GM18520 (cell line): Measurements from ENCODE around the gene ZNF827.

Experiments used
- ATAC-seq: cut with Tn5 transposase; IDR thresholded peaks from one replicate; pipeline ENCODE4 v1.9.1; 2021; ENCODE audit not compliant: unreplicated experiment

ZNF827 gene, protein sequence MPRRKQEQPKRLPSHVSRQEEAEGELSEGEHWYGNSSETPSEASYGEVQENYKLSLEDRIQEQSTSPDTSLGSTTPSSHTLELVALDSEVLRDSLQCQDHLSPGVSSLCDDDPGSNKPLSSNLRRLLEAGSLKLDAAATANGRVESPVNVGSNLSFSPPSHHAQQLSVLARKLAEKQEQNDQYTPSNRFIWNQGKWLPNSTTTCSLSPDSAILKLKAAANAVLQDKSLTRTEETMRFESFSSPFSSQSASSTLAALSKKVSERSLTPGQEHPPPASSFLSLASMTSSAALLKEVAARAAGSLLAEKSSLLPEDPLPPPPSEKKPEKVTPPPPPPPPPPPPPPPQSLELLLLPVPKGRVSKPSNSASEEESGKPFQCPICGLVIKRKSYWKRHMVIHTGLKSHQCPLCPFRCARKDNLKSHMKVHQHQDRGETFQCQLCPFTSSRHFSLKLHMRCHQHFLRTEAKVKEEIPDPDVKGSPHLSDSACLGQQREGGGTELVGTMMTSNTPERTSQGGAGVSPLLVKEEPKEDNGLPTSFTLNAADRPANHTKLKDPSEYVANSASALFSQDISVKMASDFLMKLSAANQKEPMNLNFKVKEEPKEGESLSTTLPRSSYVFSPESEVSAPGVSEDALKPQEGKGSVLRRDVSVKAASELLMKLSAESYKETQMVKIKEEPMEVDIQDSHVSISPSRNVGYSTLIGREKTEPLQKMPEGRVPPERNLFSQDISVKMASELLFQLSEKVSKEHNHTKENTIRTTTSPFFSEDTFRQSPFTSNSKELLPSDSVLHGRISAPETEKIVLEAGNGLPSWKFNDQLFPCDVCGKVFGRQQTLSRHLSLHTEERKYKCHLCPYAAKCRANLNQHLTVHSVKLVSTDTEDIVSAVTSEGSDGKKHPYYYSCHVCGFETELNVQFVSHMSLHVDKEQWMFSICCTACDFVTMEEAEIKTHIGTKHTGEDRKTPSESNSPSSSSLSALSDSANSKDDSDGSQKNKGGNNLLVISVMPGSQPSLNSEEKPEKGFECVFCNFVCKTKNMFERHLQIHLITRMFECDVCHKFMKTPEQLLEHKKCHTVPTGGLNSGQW

DNA sequence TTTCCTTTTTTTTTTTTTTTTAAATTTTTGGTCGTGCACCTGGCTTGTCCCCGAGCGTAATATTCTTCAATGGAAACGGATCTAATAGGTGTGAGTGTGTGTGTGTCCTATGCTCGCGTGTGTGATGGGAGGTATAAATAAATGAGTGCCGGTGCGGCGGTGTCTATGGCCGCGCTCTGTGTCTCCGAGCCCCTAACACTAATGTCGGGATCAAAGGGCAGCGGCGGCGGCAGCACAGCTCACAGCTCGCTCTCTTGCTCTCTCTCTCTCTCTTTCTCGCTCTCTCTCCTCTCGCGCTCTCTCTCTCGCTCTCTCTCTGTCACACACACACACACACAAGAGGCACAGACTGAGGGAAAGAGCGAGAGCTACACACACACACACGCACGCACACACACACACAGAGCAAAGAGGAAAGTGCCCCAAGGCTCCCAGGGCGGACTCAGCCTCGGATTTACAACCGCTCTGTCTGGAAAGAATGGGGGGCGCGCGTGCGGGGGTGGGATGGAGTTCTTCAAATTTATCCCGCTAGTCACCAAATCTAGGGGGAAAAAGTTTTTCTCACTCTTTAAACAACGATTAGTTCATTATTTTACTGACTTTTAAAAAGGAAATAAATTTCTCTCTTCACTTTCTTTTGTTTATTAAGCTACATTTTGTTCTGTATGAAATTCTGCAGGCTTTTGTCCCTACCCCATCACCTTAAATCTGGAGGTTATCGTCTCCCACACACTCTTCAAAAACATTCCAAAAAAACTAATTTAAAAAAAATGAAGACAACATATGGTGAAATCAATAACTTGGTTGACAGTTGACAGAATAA lies at the start of gene ZNF827:
Gene ZNF827 (minus strand): TSS at position 206 of the 823 bp plus-strand sequence. CDS start 416 bp downstream, outside the sequence.
- ATAC-seq = no peak

DNA sequence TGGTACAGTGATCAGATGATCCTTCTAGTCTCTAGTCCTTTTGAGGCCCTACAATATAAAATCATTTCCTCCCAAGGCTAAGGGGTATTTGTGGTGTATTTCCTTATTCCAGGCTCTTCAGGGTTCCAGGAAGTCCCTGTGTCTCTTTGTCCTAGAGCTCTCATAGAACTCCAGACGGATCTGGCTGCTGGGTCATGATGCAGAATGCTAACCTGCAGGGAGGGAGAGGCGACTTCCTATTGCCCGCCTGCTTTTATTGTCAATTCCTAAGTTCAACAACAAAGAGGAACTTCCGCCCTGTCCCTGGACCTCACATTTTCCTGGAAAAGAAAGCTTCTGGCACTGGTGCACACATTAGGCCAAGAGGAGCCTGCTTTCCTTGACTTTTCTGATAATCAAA lies 45.9 kb upstream of the ZNF827 start:
- no peak for ATAC-seq

DNA sequence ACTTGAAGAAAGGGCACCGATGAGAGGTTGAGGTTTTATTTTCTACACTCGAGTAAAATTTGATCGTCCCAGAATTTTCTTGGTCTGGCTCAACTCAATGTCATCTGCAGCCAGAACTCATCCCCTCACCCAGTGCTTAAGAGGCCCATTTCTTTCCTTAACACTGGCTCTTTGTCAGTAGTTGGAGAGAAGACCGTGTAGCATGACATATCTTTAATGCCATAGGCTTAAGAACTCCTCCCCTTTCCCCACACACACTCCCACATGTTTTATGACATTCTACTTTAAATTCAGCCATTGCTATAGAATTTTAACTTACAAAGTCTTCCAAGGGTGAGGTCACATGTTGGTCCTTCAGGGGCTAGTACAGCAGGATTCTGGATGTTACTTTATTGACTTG lies 44.2 kb upstream of the ZNF827 start:
- ATAC-seq = no peak

DNA sequence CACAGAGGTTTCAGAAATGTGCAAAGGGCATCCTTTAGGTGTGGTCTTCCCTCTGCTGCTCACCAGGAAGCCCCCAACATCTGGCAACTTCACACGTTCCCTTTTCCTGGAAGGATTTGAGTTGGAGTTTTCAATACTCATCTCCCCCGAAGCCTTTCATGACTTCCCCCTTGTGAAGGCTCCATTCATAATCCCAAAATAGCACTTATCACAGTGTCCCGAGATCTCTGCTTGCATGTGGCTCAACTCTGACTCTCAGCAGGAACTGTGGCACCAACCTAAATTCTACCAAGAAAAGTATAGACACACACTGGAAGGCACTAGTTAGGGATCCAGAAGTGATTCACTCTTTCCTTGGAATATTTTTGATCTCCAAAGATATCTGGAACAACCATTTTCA lies 40.5 kb upstream of the ZNF827 start:
- ATAC-seq = no peak

DNA sequence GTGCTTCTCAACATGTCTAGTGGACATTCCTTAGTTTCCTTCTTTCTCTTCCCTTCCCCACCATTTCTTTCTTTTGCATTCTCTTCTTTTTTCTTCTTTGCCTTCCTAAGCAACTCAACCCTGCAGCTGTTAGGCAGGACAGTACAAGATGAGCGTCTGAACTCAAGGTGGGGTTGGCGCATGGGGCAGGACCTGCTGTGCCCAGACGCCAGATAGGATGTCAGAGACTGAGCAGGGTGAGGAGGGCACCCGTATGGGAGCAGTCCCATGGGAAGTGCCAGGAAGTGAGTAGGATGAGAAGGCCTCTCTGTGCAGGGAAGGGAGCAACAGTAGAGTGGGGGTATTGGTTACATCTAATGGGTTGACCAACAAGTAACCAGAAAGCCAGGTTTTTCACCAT lies 38.1 kb upstream of the ZNF827 start:
- ATAC-seq = no peak

DNA sequence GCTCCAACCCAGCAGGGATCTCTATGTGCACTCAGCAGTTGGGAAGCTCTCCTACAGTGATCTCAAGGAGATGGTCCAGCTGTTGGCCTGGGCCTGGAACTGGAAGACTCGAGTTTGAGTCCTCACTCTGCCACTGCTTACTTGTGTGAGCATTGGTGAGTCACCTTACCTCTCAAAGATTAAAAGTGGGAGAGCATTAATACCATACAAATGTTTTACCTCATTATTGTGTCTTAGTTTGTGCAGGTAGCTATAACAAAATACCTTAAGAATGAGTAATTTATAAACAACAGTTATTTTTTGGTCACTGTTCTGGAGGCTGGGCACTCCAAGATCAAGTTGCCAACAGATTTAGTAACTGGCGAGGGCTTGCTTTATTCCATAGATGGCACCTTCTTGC lies 21.4 kb upstream of the ZNF827 start:
- ATAC-seq = no peak

DNA sequence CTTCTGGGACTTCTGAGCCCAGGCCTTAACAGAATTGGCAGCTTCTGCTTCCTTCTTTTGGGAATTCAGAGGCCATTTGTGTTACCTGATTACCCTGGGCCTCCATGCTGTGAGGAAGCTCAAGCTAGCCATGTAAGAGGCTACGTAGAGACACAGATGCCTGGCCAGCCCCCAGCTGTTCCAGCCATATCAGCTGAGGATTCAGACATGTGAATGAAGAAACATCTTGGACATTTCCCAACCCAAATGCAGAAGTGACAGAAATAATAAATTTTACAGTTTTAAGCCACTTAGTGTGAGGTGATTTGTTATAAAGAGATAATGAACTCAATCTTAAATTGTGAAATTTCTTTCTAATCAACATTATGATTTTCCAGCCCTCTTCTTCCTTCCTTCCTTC lies 18.7 kb upstream of the ZNF827 start:
- ATAC-seq = no peak

DNA sequence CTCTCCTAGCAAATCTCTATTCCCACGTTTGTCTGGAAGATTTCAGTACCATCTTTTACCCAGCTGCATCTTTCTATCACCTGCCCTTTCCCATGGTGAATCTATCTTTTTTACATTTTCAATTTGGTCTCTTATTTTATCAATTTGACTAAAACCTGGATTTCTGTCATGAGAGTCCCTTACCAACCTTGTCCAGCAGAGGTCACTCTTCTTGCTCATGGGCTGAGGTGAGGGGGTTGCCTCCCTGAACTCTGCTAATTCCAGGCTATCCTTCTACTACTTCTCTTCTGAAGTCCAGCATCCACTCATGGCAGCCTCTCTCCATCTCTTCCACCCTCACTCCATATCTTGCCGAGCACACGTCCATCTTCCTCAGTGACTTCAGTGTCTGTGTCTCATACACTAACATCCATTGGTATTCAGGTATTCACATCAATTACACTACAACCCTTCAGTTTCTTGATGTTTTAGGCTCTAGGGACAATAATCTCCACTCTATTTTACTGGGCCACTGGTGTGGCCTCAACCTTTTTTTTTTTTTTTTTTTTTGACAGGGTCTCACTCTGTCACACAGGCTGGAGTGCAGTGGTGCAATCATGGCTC lies 17.8 kb upstream of the ZNF827 start:
- no peak for ATAC-seq

DNA sequence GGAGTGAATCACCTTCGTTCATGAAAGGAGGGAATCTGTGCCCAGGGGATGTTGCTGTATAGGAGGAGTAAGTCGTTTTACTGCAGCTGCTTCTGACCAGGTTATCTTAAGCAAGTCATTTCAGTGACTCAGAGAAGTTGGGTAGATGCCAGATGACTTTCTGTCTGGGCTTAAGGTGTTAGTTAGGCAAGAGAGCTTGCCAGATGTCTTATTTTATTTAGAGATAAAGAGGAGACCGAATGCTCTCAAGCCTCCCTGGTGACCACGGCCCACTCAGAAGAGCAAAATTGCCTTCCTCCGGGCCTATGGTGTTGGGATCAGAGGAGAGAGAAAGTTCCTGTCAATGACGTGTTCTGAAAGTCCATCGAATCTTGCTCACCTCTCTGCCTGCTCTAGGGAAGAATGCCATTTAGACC lies 16.3 kb upstream of the ZNF827 start:
- no peak for ATAC-seq

DNA sequence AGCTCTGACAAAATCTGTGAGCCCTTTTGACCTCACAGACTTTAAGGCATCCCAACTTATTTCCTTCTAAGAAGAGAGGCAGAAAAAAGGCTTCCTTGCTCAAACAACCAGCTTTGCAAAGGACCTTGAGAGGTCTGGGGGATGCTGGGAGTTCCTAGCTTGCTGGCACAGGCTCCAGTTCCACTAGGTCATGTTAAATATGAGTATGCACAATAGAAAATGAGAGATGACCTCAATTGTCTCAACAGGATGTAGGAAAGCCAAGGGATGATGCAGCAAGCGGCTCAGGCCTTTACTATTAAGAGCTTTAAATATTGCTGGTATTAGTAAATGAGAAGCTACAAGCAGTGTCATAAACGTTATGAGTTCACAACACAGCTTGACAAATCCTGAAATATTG lies 13.3 kb upstream of the ZNF827 start:
- no peak for ATAC-seq

DNA sequence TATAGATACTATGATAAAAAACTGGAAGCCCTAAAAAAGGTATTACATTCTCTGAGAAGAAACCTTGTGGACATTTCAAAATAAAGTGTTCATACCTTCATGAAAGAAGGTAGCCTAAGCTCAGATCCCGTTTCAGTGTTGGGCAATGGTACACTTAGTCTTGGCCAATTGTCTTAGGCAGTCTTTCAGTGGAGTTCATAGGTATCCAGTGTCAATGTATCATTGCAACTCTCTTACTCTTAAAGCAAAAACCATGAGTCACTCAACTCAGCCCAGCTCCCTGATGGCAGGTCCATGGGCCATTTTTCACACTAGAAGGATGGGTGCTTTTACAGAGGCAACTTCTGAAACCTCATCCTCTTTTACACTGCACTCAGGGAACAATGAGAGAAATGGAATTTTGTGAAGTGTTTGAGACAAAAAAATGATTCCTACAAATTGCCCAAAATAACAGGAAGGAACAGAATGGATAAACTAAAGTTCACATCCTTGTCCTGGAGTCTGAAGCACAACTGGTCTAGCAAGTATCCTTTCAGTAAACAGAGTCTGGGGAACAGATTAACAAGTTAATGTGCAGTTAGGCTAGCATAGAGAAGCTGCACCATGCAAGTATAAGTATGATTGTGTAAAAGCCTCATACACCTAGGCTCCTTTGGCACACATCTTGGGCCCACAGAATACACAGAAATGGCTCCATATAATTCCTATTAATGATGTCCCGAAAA lies 7.0 kb upstream of the ZNF827 start:
- ATAC-seq = no peak

DNA sequence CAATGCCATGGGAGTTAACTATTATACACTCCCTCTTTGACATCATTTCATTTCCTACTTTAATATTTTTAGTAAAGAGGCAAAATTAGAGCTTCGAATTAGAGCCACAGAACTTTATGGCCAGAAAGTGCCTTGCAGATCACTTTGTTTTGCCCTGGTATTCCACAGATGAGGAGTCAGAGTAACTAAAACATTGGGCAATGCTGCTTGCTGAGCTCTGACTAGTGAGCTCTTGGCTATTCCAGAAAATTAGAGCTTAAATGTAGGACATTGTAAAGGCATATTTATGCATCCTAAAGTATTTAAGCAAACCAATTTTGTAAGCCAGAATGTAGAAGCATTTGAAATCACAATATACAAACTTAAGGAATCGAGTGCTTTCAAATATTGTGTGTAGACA lies 6.3 kb upstream of the ZNF827 start:
- no peak for ATAC-seq

DNA sequence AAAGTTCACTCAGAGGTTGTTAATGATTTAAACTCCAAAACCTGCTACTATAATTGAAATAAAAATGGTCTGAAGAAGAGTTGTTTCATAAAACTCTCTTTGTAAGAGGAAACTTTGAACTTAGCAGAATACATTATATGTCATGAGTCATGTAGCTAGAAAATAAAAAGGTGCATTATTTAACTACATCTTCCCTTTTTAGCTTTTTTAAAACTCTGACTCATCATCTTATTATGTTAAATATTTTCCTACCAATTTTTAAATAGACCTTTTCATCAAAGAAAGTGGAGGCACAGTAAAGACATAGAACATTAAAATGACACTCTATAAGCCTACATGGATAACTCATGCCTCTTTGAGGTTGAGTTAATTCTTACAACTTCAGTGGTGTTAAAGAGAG lies 1.2 kb upstream of the ZNF827 start:
- no peak for ATAC-seq

DNA sequence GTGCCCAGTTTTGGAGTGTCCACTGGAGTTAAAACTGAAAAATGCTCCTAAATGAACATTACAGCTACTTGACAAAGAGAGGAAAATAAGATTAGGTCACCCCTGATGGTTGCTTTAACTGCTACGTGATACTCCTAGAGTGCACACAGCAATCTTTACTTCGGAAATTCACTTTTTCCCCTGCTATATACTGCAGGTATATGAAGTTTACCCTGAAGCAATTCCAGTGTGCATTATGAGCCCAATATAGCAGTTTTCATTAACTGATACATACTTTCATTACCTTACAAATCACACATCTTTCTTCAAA lies 773 bp upstream of the ZNF827 start:
- no peak for ATAC-seq

DNA sequence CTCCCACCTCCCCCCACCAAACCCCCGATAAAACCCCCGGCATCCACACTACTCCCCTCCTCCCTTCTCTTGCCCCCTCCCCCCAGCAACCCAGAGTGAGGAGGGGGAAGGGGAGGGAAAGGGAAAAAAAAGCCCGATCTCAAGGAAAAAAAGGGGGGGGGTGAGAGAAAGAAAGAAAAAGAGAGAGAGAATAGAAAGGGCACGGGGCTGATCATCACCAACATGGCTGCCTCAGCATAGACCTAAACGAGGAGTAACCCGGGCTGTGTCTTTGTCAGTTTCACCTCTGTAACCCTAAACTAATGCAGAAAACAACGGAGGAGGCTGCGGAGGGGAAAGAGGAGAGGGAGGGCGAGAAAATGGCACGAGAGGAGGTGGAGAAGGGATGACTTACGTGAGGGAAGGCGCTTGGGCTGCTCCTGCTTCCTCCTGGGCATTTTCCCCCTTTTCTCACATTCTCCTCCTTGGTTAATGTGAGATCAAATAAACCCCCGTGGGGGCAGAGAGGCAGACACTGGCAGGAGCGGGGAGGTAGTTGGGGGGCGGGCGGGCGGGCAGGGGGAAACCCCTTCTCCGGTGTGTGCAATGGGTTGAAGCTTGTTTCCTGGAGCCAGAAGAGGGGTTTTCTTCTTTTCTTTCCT lies 532 bp downstream of the ZNF827 start:
- no peak for ATAC-seq

DNA sequence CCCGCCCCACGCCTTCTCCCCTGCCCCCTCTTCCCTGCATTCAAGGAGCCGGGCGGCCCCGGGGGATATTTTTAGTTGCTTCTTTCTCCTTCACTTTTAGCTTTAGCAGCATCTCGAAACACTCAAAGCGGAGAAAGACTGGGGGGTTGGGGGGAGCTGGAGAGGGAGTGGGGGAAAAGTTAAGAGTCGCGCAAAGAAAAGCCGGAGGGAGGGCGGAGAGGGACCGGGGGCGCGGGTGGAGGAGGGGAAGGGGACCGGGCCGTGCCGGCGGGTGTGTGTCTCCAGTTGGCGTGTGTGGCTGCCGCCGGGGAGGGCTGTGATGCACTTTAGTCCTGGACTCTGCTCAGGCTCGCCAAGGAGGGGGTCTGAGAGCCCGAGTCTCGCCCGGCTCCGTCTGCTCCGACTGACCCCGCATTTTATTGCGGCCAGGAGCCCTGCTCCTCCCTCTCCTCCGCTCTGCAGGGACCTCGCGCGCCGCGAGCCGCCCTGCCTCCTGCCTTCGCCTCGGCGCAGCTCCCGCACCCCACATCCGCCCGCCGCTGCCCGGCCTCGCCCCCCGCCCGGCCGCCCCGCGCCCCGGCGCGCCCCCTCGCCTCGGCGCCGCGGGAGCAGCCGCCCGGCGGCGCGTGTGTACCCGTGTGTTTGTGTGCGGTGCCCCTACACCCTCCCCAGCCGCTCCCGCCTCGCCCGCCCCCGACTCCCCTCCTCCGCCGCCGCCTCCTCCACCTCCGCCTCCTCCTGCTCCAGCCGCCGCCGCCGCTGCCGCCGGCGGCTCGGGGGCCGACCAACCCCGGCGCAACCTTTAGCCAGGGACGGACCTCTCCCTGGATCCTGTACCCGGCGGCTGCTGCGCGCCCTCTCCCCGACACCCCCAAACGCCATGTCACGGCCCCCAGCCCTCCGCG lies 1.4 kb downstream of the ZNF827 start:
- no peak for ATAC-seq

DNA sequence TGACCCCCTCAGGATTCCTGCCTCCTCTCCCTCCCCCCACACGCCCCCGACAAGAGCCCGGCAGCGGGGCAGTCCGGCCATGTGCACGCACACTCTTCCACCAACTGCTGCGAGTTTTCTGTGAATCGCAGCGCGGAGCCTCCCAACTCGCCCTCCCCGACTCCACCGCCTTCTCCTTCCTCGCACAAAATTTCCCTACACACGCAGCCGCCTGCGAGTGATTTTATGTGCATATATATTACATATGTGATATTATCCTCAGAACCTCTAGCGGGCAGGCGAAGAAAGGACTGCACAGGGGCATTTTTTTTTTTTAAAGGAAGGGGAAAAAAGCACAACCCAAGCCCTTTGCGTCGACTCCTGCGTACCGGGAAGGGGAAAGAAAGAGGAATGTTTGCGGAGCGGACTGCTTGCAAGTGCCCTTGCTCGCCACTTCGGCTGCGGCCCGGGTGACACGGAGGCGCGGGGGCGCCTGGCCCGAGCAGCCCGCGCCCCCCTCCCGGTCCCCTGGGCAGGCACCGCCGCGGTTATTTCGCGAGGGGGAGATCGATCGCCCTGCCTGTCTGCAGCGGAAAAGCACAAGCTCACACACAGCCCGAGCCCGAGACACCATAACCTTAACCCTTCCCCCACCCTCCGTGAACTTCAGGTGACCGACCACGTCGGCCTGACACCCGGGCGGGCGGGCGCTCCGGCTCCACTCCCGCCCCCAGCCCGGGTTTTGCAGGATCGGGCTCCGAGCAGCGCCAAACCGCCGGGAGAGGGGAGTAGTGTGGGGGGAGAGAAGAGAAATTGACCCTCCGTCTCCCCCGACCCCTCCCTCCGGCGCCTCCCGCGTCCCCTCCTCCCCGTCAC lies 2.3 kb downstream of the ZNF827 start:
- ATAC-seq = peak; percentile 45
